ENCODE measurements around the gene SYTL1.

SYTL1 gene

DNA sequence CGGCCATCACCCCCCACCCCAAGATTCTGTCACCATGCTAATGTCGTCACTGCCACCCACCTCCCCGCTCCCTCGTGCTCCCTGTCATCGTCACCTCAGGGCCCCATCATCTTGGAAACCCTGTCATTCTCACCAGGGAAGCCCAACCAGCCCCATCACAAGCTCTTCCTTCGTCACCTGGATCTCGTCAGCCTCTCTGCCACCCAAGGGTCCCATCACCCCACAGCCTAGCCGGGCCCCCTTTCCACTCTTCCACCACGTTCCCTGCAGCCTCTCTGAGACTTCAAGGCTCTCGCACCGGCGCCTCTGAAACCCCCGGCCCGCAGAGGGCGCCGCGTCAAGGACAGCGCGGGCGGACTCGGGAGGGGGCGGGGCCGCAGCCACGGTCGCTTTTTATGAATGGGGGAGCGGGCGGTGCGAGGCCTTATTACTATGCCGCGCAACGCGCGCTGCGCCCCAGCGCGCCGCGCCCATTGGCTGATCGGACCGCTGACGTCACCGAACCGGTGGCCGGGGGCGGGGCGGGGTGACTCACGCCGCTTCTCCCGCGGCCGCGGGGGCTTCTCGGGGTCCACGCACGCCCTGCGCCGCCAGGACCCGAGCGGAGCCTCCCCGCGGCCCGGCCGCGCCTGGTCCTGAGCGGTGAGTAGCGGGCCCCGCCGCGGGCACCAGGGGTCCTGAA is 50.4 kb downstream of the SYTL1 start, which contains the start of gene GPR3:
GPR3 (plus strand) TSS at position 527 of the 682 bp plus-strand sequence. CDS start 1,177 bp downstream, outside the sequence.
- peak; percentile 81 for DNase-seq

GRCh38 chr1:27392778-27393635 is 51.2 kb downstream of the SYTL1 start:
- no peak for DNase-seq

DNA sequence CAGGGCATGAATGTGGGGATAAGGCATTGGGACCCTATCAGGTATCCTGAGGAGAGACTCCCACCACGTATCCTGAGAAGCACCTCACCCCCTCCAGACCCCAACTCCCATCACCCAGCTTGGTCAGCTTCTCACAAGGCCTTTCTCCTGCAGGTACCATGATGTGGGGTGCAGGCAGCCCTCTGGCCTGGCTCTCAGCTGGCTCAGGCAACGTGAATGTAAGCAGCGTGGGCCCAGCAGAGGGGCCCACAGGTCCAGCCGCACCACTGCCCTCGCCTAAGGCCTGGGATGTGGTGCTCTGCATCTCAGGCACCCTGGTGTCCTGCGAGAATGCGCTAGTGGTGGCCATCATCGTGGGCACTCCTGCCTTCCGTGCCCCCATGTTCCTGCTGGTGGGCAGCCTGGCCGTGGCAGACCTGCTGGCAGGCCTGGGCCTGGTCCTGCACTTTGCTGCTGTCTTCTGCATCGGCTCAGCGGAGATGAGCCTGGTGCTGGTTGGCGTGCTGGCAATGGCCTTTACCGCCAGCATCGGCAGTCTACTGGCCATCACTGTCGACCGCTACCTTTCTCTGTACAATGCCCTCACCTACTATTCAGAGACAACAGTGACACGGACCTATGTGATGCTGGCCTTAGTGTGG is 51.9 kb downstream of the SYTL1 start:
- no peak for DNase-seq

DNA sequence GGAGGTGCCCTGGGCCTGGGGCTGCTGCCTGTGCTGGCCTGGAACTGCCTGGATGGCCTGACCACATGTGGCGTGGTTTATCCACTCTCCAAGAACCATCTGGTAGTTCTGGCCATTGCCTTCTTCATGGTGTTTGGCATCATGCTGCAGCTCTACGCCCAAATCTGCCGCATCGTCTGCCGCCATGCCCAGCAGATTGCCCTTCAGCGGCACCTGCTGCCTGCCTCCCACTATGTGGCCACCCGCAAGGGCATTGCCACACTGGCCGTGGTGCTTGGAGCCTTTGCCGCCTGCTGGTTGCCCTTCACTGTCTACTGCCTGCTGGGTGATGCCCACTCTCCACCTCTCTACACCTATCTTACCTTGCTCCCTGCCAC is 52.4 kb downstream of the SYTL1 start:
- no peak for DNase-seq

DNA sequence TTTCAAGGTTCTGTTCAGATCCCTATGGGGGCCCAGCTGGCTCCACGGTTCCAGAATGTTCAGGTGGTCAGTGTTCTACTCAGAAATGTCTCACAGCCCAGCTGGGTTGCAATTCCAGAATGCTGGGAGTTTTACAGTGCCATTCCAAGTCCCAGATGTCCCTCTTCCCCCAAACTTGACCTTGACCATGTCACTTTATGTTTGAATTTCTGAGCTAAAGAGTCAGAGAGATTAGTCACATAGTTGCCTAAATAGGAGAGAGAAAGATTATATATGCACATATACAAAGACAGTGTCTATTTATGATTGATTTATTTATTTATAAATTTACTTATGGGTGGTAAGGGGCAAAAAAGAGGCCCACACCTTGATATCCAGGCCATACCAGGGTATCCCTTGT is 53.1 kb downstream of the SYTL1 start:
- no peak for DNase-seq

- peak; percentile 52 for DNase-seq
These were observed 53.8 kb downstream of the SYTL1 start for GRCh38 chr1:27395441-27396195.

DNA sequence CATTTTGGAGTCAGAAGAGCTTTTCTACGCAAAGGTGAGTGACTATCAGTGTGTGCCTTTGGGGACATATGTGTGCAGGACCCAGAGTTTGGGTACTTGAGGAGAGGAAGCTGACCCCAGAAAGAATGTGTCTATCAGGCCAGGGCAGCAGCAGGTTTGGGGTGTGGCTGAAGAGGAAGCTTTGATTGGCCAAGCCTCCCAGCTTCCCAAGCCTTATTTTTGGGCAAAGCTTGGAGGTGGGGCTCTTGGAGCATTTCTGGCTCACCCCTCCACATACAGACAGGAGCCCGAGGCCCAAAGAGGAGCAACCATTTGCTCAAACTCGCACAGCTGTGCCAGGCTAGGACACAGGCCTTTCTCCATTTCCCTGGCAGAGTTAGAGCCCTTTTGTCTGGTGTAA is 55.3 kb downstream of the SYTL1 start:
- no peak for DNase-seq

GRCh38 chr1:27397749-27398148 is 55.9 kb downstream of the SYTL1 start:
- no peak for DNase-seq

DNA sequence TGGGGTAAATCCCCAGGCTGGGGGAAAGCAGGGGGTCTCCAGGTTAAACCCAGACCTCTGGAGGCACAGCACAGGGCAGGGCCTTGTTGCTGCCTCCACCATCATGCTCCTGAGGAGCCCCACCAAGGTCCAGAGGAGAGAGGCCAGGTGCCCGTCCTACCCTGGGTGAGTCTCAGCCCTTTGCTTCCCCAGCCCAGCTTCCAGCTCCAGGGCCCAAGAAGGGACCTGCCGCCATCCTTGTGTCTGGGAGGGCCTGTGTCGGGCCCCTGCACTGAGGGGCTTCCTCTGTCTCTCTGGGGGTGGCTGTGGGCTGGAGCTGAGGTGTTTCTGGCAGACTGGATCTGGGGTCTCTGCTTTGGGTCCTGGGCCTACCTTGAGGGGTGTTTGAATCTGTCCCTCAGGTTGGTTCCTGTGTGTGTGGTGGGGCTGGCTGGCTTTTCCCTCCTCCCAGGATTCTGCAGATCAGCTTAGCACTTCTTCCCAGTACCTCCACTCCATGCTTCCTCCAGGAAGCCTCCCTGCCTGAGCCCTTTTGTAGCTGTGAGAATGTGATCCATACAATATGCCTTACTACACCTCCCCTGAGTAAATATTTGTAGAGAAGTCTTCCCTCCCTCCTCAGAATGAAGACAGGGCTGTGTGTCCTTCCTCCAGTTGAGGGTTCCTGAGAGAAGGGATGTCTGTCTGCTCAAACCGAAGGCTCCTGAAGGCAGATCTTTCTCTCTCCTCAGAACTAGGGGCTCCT is 56.8 kb downstream of the SYTL1 start:
- DNase-seq = no peak

- DNase-seq = no peak
These were observed 57.6 kb downstream of the SYTL1 start for GRCh38 chr1:27399251-27400025.

DNA sequence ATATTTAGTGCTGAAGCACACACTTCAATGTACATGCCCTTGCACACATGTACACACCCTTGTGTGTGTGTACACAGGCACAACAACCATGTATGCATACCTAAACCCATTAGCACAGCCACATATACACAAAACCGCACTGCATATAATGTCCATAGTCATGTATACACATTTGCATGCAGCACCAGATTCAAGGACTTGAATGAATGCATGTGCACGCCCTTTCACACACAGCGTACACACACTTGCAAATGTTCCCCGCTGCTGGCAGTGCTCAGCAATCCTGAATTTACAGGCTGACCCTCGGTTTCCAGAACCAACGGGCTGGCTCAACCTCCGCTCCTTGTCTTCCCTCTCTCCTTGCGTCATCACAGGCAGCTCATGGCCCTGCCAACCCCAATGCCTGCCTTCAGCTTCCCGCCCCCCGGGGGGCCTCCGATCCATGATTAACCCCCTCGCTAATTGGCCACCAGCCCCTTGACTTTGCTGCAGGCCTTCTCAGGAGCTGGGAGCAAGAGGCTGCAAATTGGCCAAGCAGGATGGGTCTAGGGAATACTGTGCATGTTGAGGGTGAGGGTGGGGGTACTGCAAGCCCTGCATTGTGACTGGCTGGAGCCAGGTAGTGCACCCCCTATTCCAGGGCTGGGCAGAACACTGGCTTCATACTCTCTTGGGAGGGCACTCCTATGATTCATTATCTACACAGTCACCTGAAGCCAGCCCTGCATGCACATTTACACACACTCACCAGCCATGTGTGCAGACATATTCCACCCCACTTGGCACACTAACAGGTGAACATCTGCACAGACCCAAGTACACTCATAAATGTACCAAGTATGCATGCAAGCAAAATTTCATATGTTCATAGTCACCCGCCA is 58.5 kb downstream of the SYTL1 start:
- no peak for DNase-seq

GRCh38 chr1:27400963-27401341 is 59.1 kb downstream of the SYTL1 start:
- no peak for DNase-seq

GRCh38 chr1:27402349-27402754 is 60.5 kb downstream of the SYTL1 start:
- DNase-seq = peak; percentile 40

DNA sequence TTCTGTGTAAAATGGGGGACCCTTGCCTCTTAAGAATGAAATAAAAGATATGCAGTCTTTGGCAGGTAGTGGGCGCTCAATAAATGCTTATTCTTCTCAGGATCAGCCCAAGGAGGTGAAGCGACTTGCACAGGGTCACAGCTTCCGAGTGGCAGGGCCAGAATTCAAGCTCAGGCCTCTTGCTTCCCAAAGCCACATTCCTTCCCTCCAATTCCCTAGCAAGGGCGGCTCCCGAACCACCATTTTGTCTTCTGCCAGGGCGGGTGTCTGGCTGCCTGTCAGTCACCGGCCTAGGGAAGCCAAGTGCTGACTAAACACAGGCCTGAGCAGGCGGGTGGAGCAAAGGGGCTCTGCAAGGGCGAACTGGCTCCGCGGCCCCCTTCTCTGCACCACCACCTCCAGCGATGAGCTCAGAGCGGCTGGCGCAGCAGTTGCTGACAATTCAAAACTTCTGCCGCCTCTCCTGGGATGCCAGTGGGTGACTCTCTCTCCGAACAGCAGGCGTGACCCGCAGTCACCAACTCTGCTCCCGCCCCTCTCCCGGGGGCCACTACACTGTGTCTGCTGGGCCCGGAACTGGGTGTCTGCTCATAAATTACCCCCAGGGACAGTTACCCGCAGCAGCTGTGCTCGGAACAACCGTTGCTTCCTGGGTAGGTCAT is 61.4 kb downstream of the SYTL1 start:
- no peak for DNase-seq

Data from NCI-H226 (cell line).